Activated naive CD4-positive, alpha-beta T cell treated with anti-CD3 and anti-CD28 coated beads, Interleukin-2, amount 10 ng/mL, durations not matched to agents 7 days and 5 days (primary cell): ENCODE results near the gene RNU1-3.
"Not testable (repeated sequence)": the region's sequence is repeated elsewhere in the genome, so short reads cannot be mapped to it uniquely, and the experiment has no call there.

Experiments
- CTCF ChIA-PET: fragments of 350-600 bp; sonication (Branson Sonifier 250); formaldehyde crosslinking; loops from one replicate; lab custom pipeline; 2021; ENCODE audit warnings: antibody characterized with exemption; lab: Charles Lee
- DNase-seq: peaks from one replicate; pipeline ENCODE4 v3.0.0-alpha.2; 2020
- H3K27ac Mint-ChIP-seq: one replicate; pipeline ENCODE4 v1.8.0; 2021; ENCODE audit warnings: mild to moderate bottlenecking, moderate library complexity, mixed read lengths
- H3K27me3 Mint-ChIP-seq: one replicate; pipeline ENCODE4 v1.8.0; 2021; ENCODE audit warnings: mild to moderate bottlenecking, mixed read lengths
- H3K36me3 Mint-ChIP-seq: one replicate; pipeline ENCODE4 v1.8.0; 2021; ENCODE audit warnings: mixed read lengths
- H3K4me1 Mint-ChIP-seq: one replicate; pipeline ENCODE4 v1.8.0; 2021; ENCODE audit warnings: mixed read lengths
- H3K4me3 Mint-ChIP-seq: one replicate; pipeline ENCODE4 v1.8.0; 2021; ENCODE audit warnings: mild to moderate bottlenecking, moderate library complexity, mixed read lengths
- H3K9me3 Mint-ChIP-seq: one replicate; pipeline ENCODE4 v1.8.0; 2021; ENCODE audit warnings: mixed read lengths

Gene RNU1-3

GRCh38 chr1:16685445-16686371 lies 19.0 kb upstream of the RNU1-3 start:
- H3K4me3 Mint-ChIP-seq, H3K9me3 Mint-ChIP-seq, H3K4me1 Mint-ChIP-seq, DNase-seq, H3K36me3 Mint-ChIP-seq, H3K27ac Mint-ChIP-seq: not testable (repeated sequence)
- CTCF ChIA-PET: interaction anchor here (1.8 kb wide), 1 partner anchor 19 kb away, joined by 5 read pairs; no protein-coding TSS in a partner anchor
- peaks cover 14% of the 10 kb centered on the region for H3K27me3 Mint-ChIP-seq

- CTCF ChIA-PET: interaction anchor here (1.8 kb wide), 1 partner anchor 20 kb away, joined by 5 read pairs; no protein-coding TSS in a partner anchor
- not testable (repeated sequence) for H3K4me1 Mint-ChIP-seq, H3K27ac Mint-ChIP-seq, DNase-seq, H3K4me3 Mint-ChIP-seq, H3K36me3 Mint-ChIP-seq, H3K9me3 Mint-ChIP-seq
- H3K27me3 Mint-ChIP-seq: peaks cover 20% of the 10 kb centered on the region
These were observed 18.1 kb upstream of the RNU1-3 start for GRCh38 chr1:16684738-16685337.

GRCh38 chr1:16684152-16684551 lies 17.4 kb upstream of the RNU1-3 start:
- H3K9me3 Mint-ChIP-seq, H3K4me3 Mint-ChIP-seq, H3K27ac Mint-ChIP-seq, DNase-seq, H3K4me1 Mint-ChIP-seq, H3K36me3 Mint-ChIP-seq, CTCF ChIA-PET: not testable (repeated sequence)
- peaks cover 25% of the 10 kb centered on the region for H3K27me3 Mint-ChIP-seq

GRCh38 chr1:16682803-16683202 lies 16.1 kb upstream of the RNU1-3 start:
- H3K9me3 Mint-ChIP-seq, CTCF ChIA-PET: not testable (repeated sequence)

DNA sequence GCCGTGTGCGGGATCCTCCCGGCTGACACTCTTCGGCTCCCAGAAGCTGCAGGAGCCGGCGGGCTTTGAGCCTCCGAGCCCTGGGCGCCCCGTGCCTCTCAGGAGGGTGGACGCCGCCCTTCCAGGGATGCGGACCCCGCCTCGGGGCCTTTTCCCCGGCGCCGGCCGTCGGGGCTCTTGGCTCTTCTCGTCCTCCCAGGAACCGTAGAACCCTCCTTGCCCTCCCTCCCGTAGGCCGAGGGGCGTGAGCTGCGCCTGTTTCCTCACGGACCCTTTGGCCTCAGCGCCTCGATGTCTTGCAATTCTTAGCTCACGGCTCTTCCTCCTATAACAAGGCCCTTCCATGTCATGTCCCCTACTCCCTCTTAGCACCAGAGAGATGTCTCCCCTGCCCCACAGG lies 13.6 kb upstream of the RNU1-3 start:
- H3K4me3 Mint-ChIP-seq, DNase-seq, H3K27ac Mint-ChIP-seq, H3K36me3 Mint-ChIP-seq, H3K9me3 Mint-ChIP-seq, CTCF ChIA-PET: not testable (repeated sequence)
- peaks cover 42% of the 10 kb centered on the region for H3K27me3 Mint-ChIP-seq
- H3K4me1 Mint-ChIP-seq: peaks cover 16% of the 10 kb centered on the region

More at GRCh38 chr1:16682803-16683202, 16.1 kb upstream of the RNU1-3 start:
- not testable (repeated sequence) for H3K36me3 Mint-ChIP-seq, H3K4me1 Mint-ChIP-seq, H3K27ac Mint-ChIP-seq, H3K4me3 Mint-ChIP-seq, DNase-seq
- H3K27me3 Mint-ChIP-seq: peaks cover 35% of the 10 kb centered on the region

DNA sequence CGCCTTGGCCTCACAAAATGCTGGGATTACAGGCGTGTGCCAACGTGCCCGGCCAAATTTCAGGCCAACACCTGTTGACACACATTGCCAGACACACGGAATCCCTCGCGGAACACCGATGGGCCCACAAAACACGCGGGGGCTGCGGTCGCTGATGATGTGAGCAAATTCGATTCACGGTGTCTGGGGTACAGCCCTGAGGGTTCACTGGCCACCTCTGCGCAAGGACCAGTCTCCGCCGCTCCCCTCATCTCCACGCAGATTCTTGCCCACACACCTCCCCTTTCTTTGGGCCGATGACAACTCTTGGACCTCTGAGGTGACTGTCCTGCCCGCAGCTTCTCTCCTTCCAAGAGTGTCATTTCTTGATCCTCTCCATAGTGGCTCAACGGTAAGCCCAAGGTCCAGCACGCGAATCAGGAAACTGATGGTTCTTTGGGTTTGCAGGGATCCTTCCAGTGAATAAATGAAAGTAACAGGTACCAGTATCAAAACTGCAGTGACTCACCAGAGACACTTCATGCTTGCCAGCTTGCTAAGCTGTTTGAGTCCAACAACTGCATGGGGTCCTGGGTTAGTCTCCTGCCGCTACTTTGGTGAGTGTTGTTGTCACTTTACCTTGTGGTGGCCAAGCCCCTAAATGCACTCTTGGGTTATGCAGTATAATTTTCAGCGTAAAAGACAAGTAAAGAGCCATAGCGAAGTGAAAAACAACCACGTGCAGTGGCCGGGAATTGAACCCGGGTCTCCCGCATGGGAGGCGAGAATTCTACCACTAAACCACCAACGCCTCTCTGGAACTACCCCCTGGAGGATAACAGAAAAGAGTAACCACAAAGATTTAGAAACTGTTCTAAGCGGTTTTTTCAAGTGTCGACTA lies 11.0 kb upstream of the RNU1-3 start:
- peak overlapping the region; percentile 28 for H3K27ac Mint-ChIP-seq
- H3K36me3 Mint-ChIP-seq: no peaks in the 10 kb centered on the region
- H3K4me3 Mint-ChIP-seq: no peak overlapping the region
- CTCF ChIA-PET: no interaction called here
- H3K9me3 Mint-ChIP-seq: no peaks in the 10 kb centered on the region
- peaks cover 16% of the 10 kb centered on the region for H3K4me1 Mint-ChIP-seq
- DNase-seq: peak; percentile 42
- H3K27me3 Mint-ChIP-seq: peaks cover 42% of the 10 kb centered on the region

GRCh38 chr1:16676661-16677523 lies 10.1 kb upstream of the RNU1-3 start:
- H3K27me3 Mint-ChIP-seq: peaks cover 42% of the 10 kb centered on the region
- DNase-seq, H3K36me3 Mint-ChIP-seq, CTCF ChIA-PET, H3K4me3 Mint-ChIP-seq, H3K9me3 Mint-ChIP-seq, H3K27ac Mint-ChIP-seq: not testable (repeated sequence)
- H3K4me1 Mint-ChIP-seq: peaks cover 16% of the 10 kb centered on the region

DNA sequence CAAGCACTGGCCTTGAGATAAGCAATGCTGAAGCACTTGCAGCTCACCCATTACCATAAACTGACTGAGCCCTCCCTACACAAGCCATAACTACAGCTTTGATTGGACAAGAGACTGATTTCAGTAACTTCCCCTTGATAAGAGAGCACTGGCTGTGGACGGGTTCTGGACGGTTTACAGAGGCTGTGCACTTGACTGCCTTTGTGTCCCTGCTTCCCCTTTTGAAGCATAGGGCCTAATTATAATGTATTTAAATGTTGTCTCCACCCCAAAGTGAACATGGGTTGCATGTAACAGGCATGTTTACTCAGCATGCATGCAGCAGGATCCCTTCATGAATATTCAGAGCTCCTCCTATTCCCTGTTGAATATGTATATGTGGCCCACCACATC lies 8.4 kb upstream of the RNU1-3 start:
- H3K36me3 Mint-ChIP-seq, H3K27ac Mint-ChIP-seq, H3K4me3 Mint-ChIP-seq, CTCF ChIA-PET, DNase-seq, H3K9me3 Mint-ChIP-seq: not testable (repeated sequence)
- Mint-ChIP-seq H3K27me3 (peaks cover 37% of the 10 kb centered on the region), H3K4me1 (peaks cover 16% of the 10 kb centered on the region)

GRCh38 chr1:16673976-16674375 lies 7.2 kb upstream of the RNU1-3 start:
- H3K4me1 Mint-ChIP-seq: peaks cover 16% of the 10 kb centered on the region
- H3K4me3 Mint-ChIP-seq, CTCF ChIA-PET, H3K36me3 Mint-ChIP-seq, H3K9me3 Mint-ChIP-seq, DNase-seq, H3K27ac Mint-ChIP-seq: not testable (repeated sequence)
- peaks cover 28% of the 10 kb centered on the region for H3K27me3 Mint-ChIP-seq

DNA sequence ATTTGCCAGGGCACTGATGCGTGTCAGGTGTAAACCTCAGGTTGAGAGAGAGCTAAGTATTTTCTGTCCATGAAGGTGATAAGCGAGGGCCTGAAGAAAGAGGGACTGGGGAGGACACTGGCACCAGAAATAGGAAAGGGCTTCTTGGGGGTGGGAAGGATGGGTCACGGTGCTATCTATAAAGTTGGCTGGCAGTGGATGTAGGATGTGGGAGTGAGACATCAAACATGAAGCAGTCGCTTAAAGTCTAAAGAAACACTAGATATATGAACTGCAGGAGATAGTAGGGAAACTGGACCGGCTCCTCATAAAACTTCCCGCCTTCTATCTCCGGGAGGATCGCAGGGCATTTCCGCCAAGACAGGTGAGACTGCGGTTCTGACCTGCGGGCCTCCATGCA lies 912 bp downstream of the RNU1-3 start:
- CTCF ChIA-PET, DNase-seq, H3K4me1 Mint-ChIP-seq, H3K36me3 Mint-ChIP-seq, H3K9me3 Mint-ChIP-seq, H3K4me3 Mint-ChIP-seq, H3K27me3 Mint-ChIP-seq, H3K27ac Mint-ChIP-seq: not testable (repeated sequence)

GRCh38 chr1:16658234-16658633 lies 8.5 kb downstream of the RNU1-3 start:
- DNase-seq, H3K9me3 Mint-ChIP-seq, CTCF ChIA-PET, H3K27ac Mint-ChIP-seq, H3K27me3 Mint-ChIP-seq, H3K4me1 Mint-ChIP-seq, H3K4me3 Mint-ChIP-seq, H3K36me3 Mint-ChIP-seq: not testable (repeated sequence)

DNA sequence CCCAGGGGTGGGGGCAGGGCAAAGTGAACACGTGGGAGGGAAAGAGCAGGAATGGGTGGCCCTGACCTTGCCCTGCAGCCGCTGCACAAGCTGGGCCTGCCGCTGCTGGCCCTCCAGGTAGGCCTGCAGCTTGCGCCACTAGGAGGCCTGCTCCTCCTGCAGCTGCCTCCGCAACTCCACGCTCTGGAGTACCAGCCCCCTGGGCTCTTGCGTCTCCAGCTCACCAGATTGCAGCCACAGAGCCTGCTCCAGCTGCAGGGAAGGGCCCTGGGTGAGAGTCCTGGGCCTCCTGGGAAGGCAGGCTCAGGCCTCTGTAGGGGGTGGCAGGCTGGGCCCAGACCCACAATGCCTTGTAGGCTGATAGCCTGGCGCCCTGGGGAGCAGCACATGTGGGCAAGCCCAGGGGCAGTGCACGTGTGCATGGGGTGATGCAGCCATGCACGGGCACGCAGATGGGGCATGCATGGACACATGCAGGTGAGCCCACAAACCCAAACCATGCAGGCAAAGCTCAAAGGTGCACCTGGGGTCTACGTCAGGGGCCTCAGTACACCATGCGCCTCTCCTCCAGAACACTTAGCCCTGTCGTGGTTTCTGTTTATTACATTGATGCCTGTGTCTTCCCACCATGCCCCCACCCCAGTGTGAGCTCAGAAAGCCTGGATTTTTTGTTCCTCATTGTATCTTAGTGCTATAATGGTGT lies 9.6 kb downstream of the RNU1-3 start:
- H3K27ac Mint-ChIP-seq, CTCF ChIA-PET, H3K9me3 Mint-ChIP-seq, H3K27me3 Mint-ChIP-seq, H3K36me3 Mint-ChIP-seq, H3K4me3 Mint-ChIP-seq, H3K4me1 Mint-ChIP-seq, DNase-seq: not testable (repeated sequence)

GRCh38 chr1:16656574-16656973 lies 10.2 kb downstream of the RNU1-3 start:
- H3K36me3 Mint-ChIP-seq, DNase-seq, H3K27me3 Mint-ChIP-seq, H3K4me1 Mint-ChIP-seq, CTCF ChIA-PET, H3K9me3 Mint-ChIP-seq, H3K4me3 Mint-ChIP-seq, H3K27ac Mint-ChIP-seq: not testable (repeated sequence)
